Stimulated activated CD4-positive, alpha-beta T cell treated with anti-CD3 and anti-CD28 coated beads, Interleukin-4, amount 100 ng/mL, for 1 hour (primary cell): ENCODE results near the gene ARL5A.
"Not testable (repeated sequence)": the region's sequence is repeated elsewhere in the genome, so short reads cannot be mapped to it uniquely, and the experiment has no call there.

Experiments
- DNase-seq: peaks from one replicate; pipeline ENCODE4 v3.0.0-alpha.2; 2020

Gene ARL5A

GRCh38 chr2:151794422-151794821 lies 33.8 kb downstream of the ARL5A start:
- not testable (repeated sequence) for DNase-seq

DNA sequence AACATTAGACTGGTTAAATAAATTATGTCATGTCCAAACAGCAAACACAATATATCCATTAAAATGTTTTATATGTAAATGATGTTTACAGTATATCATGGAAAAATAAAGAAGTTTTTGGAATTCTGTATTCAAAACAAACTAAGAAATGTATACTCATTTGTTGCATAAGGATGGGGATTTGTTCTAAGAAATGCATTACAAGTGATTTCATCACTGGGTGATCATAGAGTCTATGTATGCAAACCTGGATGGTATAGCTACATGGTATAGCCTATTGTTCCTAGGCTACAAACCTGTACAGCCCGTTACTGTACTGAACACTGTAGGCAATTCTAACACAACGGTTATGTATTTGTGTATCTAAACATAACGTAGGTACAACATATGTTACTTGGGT lies 35.1 kb downstream of the ARL5A start:
- DNase-seq: no peak

- no peak for DNase-seq
These were observed 35.6 kb downstream of the ARL5A start for GRCh38 chr2:151792589-151792988.

DNA sequence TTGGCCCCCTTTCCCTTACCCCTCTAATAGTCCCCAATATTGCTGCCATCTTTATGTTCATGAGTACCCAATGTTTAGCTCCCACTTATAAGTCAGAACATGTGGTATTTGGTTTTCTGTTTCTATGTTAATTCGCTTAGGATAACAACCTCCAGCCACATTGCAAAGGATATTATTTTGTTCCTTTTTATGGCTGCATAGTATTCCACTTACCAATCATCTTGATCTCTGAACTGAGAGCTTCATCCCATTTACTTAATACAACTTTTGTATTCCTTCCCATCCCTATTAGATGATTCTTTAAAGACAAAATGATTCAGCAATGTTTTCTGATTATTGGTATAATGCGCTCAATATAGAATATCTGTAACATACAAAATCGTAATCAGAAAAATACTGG lies 36.7 kb downstream of the ARL5A start:
- no peak for DNase-seq

DNA sequence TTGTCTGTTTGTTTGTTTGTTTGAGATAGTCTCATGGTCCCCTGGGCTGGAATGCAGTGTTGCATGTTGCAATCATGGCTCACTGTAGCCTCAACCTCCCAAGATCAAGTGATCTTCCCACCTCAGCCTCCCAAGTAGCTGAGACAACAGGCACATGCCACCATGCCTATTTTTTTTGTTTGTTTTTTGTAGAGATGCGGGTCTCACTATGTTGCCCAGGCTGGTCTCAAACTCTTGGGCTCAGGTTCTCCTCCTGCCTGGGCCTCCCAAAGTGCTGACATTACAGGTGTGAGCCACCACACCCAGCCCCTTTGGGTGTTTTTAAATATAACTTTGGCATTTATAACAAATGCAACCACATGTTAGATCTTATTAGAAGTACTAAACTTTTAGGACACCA lies 37.5 kb downstream of the ARL5A start:
- DNase-seq: no peak

- no peak for DNase-seq
These were observed 39.0 kb downstream of the ARL5A start for GRCh38 chr2:151789055-151789834.

DNA sequence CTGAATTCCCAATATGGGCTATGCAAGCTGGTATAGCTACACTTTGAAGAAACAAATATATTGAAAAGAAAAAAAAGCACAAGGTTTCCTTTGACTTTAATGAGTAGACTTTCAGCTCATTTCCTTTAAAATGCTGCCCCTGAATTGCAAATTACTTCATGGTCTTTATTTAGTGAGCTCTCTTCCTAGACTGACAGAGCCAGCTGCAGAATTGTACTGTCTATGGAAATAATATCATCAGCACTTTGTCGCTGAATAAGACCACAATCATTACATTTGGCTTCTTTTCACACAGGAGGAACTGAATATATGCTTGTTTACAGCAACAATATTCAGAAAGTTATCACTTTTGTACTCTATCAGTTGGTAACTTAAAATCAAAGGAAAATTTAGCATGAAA lies 41.7 kb downstream of the ARL5A start:
- no peak for DNase-seq

DNA sequence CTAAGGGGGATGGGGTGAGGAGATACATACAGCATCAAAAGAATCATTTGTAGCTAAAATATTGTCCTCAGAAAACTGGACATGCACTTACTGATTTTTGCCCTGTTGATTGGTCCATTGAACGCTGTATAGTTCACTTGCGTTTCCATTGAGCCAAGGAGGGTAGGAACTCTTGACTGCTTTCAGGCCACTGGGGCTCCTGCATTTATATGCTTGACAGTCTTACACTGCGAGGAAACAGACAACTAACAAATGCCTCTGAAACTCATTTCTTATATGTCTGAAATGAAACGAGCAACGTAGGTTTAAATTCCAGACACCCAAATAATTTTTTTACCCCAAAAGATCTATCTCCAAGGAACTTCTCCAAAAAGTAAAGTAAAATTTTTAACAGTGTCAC lies 42.1 kb downstream of the ARL5A start:
- no peak for DNase-seq

GRCh38 chr2:151783133-151783520 lies 45.1 kb downstream of the ARL5A start:
- DNase-seq: no peak

- no peak for DNase-seq
These were observed 45.7 kb downstream of the ARL5A start for GRCh38 chr2:151782378-151783132.

DNA sequence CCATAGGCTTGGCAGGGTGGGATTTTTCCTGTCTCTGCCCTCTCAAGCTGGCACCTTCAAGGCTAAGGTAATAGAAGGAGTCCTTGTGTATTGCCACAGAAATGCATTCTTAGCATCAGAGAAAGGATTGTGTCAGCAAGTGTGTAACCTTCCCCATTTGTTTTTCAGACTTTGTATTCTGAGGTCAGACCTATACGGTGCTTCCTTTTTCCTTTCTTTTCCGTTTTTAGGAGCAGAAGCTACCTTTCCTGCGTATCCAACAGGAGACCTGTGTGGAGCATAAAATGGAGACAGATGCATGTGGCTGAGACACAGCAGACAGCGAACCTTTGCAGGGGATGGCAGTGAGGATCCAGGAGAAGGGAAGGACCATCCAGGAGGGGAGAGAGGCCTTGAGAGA lies 46.6 kb downstream of the ARL5A start:
- DNase-seq: no peak

- DNase-seq: no peak
These were observed 47.3 kb downstream of the ARL5A start for GRCh38 chr2:151780938-151781337.

DNA sequence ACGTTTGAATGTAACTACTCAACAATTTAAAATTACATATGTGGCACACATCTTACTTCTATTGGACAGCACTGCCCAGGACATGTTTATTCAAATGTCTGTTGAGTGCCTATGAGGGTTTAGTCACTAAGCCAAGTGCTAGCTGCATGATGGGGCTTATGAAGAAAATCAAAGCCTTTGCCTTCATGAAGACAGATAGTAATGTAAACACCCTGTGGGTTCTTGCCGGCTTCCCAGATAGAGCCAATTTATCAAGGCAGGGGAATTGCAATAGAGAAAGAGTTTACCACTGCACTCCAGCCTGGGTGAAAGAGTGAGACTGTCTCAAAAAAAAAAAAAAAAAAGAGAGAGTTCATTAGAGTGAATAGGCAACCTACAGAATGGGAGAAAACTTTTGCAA lies 50.3 kb downstream of the ARL5A start:
- DNase-seq: no peak

GRCh38 chr2:151777487-151777886 lies 50.7 kb downstream of the ARL5A start:
- DNase-seq: no peak

DNA sequence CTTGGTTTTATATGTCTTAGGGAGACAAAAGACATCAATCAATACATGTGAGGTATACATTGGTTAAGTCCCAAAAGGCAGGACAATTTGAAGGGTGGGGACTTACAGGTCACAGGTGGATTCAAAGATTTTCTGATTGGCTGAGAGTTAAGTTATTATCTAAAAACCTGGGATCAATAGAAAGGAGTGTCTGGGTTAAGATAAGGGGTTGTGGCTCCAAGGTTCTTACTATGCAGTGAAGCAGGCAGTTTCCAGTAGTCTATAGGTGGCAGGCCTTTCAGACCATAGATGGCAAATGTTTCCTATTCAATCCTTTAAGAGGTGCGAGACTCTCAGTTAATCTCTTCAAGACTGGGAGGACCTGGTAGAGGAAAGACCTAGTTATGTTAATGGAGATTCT lies 51.9 kb downstream of the ARL5A start:
- DNase-seq: no peak

GRCh38 chr2:151775057-151775740 lies 53.0 kb downstream of the ARL5A start:
- DNase-seq: no peak

DNA sequence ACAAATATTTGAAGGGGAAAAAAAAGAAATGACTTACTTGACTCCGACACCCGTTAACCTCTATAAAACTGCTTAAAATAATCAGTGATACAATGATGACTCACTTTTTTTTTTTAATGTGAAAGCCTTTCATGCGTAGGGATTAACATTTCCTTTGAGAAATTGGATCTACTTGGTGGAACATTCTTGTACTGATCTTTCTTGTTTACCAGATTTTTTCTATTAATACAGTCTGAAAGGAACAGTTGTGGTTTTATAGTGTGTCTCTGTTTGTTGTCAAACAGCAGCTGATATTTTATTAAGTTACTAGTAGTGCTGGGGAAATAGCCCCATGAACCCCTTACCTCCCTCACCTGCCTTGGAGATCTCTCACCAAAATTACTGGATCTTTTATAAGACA lies 53.7 kb downstream of the ARL5A start:
- no peak for DNase-seq

DNA sequence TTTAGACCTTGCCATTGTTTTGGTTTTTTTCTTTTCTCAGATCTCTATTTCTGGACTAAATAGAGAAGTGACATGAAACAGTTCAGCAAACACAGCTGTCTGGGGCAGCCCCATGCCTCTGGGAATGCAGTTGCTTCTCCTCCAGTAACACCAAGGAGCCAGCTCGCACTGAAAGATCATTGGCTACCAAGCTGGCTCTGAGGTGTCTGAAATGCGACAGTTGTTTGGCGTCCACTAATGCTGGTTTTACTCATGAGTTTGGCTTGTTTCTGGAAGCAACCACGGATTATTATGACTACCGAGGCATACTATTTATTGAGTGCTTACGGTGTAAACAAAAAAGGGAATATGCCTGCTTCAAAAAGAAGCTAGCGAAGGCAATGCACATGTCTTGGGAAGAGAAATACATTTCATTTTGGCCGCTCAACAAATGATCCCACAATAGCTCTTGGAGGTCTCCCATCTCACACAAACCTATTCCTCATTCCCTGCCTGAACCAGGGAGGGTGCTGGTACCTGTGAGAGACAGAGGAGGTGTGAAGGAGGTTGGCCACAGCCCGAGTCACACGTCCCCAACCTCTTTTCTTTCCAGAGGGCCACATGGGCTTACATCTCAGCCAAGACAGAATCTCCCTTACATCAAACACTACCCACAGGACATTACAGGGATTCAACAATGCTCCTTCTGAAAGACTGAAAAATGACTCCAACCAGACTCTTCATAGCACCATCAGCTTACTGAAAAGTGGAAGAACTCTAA lies 56.4 kb downstream of the ARL5A start:
- DNase-seq: no peak

DNA sequence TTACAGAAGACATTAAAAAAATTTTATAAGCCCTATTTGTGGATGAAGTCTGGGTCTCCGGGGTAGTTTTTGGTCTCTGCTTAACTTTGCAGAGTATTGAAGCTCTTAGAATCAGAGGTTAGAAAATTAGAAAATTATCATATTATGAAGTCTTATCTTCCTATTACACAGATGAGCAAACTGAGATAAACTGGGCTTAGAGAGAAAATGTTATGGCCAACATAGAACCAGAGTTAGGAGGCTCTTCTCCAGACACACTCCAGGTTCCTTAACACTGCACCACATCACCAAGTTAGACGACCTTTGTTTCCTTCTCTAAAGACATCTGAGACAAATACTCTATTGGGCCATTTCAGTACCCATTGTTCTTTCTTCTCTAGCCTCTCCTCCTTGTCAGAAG lies 57.2 kb downstream of the ARL5A start:
- DNase-seq: no peak

- DNase-seq: no peak
These were observed 58.6 kb downstream of the ARL5A start for GRCh38 chr2:151769606-151770005.

DNA sequence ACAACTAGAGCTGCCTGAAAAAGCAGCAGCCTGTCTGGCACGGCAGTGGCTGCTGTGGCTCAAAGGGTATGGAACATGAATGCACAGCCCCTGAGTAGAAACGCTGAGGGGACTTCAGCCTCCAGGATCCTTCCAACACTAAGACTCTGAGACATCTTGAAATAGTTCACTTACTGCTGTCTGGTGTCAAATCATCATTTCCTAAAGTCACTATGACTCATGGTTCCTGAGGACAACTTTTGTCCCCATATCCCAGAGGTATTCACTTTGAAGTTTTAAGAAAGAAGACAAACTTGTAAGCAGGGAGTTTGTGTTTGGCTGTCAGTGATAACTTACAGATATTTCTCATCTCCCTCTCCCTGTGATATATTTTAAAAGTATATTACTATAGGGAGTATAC lies 60.7 kb downstream of the ARL5A start:
- DNase-seq: no peak

GRCh38 chr2:151766437-151767153 lies 61.6 kb downstream of the ARL5A start:
- DNase-seq: no peak
